ENCODE data around the gene NUP210L.

- TF ChIP-seq CTCF (IDR thresholded peaks at IDR 0.05) (no peak), POLR2A (IDR thresholded peaks at IDR 0.05) (no peak)
Measured at GRCh38 chr1:153987621-153988020, 167.3 kb downstream of the NUP210L start.
